ENCODE data around the gene EDAR. TPM values are rescaled to one million over a fixed set of nuclear protein-coding genes. Genes with fewer than 3 reads are reported as not detected.

Gene EDAR
- total RNA-seq, 2 donors from 2014 or later, result not detected

- ATAC-seq (ENCODE audit: insufficient number of reproducible peaks, low FRiP score, low read depth), result no peak
These were observed 143.1 kb downstream of the EDAR start for GRCh38 chr2:108845923-108846322.

More at GRCh38 chr2:108845923-108846322, 143.1 kb downstream of the EDAR start:
- Histone ChIP-seq H3K4me3 (no peak overlapping the region), H3K9me3 (no peaks in the 10 kb centered on the region), H3K4me1 (ENCODE audit: control insufficient read depth in 1 of 2, low read depth in 2 of 2) (no peaks in the 10 kb centered on the region), H3K36me3 (no peaks in the 10 kb centered on the region), H3K27ac (no peak overlapping the region), H3K27me3 (replicated peaks; ENCODE audit: insufficient read depth) (no peaks in the 10 kb centered on the region)
- TF ChIP-seq CTCF (IDR thresholded peaks at IDR 0.05), result no peak
- no peak for DNase-seq (ENCODE audit: low spot score)

Other genes starting within 250 kb of the EDAR start
- 1 to 10 TPM; 1.1 to 4.5 TPM for gene CCDC138, start 202.4 kb downstream of the EDAR start, total RNA-seq
- gene SH3RF3, start 140.0 kb upstream of the EDAR start, total RNA-seq, result 10 to 100 TPM; 37.4 to 61.7 TPM

All from thoracic aorta (tissue), 2 donors.